Gastroesophageal sphincter (tissue), 4 donors: ENCODE results near the gene PRDM16. TPM values are rescaled to one million over a fixed set of nuclear protein-coding genes. Genes with fewer than 3 reads are reported as not detected.

Experiments used
- ATAC-seq: fragments of 150-250 bp; one replicate; pipeline ENCODE4 v1.9.1; 2016; ENCODE audit warnings: mild to moderate bottlenecking, moderate library complexity
- H3K27ac ChIP-seq, 4 donors: fragments of 200-600 bp; sonication (generic) in 3 of 4; 1 replicate in 3 of 4; 2 replicates in 1 of 4; pipeline ENCODE4 v1.5.1; 2016 to 2019
- H3K27me3 ChIP-seq: fragments of 200-600 bp; sonication (generic); one replicate; pipeline ENCODE4 v1.5.1; 2019
- H3K36me3 ChIP-seq, 2 donors: fragments of 200-600 bp; sonication (generic); one replicate each; pipeline ENCODE4 v1.5.1; 2019; ENCODE audit warnings: control low read depth in 1 of 2
- H3K4me1 ChIP-seq, 3 donors: fragments of 200-600 bp; sonication (generic); 1 replicate in 2 of 3; 2 replicates in 1 of 3; pipeline ENCODE4 v1.5.1; 2016 to 2019; ENCODE audit warnings: control low read depth in 2 of 3
- H3K4me3 ChIP-seq, 2 donors: fragments of 200-600 bp; sonication (generic); one replicate each; pipeline ENCODE4 v1.5.1; 2019; ENCODE audit warnings: mild to moderate bottlenecking in 1 of 2, moderate library complexity in 1 of 2
- H3K9me3 ChIP-seq, 3 donors: fragments of 200-600 bp; sonication (generic); one replicate each; pipeline ENCODE4 v1.5.1; 2017 to 2019; ENCODE audit warnings: control low read depth in 2 of 3
- EP300 ChIP-seq: sonication (generic); formaldehyde crosslinking; IDR thresholded peaks from one replicate; pipeline ENCODE4 v1.6.1; 2017; ENCODE audit warnings: antibody characterized with exemption, mild to moderate bottlenecking
- POLR2A ChIP-seq, 2 donors: fragments of 450-650 bp; IDR thresholded peaks; one replicate each; pipeline ENCODE4 v1.6.1; 2017; ENCODE audit warnings: antibody characterized with exemption in 2 of 2, mild to moderate bottlenecking in 2 of 2, moderate library complexity in 1 of 2
- POLR2AphosphoS5 ChIP-seq: sonication (generic); formaldehyde crosslinking; IDR thresholded peaks from one replicate; pipeline ENCODE4 v1.6.1; 2017; ENCODE audit warnings: antibody characterized with exemption
- WGBS, 2 donors: methylation state at CpG; one replicate each; pipeline ENCODE4 v1.1.5; 2018; ENCODE audit warnings: low coverage in 1 of 2; 5-methylcytosine and 5-hydroxymethylcytosine counted together
- total RNA-seq, 4 donors: library from RNA; depleted of rRNA; stranded (reverse); fragments of >200 nt; gene quantifications; one replicate each; pipeline ENCODE4 v1.1.0, GENCODE V29; 2016
- TF ChIP-seq, protein P1 (sequence below), 4 experiments: fragments of 200-600 bp in 2 of 4; fragments of 450-650 bp in 2 of 4; sonication (generic) in 1 of 4; IDR thresholded peaks; one replicate each; pipeline ENCODE4 v1.5.1; 2017 to 2019; ENCODE audit warnings: antibody characterized with exemption in 4 of 4, mild to moderate bottlenecking in 2 of 4, moderate library complexity in 2 of 4

PRDM16 gene
- total RNA-seq, 4 donors from 2014 or later = 1.1 to 3.4 (median 1.6) TPM

DNA sequence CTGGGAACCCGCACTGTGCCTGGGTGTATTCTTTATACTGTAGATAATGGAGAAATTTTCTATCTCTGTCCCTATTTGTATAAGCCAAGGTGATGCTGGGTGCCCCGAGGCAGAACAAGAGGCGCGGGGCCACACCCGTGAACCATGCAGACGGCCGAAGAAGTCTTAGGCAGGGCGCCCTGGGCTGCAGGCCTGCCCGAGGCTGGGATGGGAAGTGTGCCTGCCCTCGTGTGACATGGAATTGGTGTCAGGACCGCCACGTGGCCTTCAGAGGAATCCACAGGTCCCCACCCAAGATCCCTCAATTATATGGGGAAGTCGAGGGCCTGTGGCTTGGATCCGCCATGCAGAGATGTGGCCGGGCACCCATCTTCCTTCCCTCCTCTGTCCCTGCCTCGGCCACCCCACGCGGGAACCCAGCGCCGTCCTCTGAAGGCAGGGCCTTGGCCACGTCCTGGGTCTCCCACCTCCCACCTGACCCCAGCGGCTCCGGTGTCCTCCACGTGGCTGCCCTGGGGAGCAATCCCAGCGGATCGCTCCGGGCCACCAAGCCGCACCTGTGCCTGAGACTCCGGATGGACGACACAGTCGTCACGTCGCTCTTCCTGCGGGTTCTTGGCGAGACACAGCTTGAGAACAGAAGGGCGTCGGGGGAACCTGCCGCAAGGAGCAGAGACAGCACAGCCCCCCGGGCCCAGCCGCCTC, 365.6 kb downstream of the PRDM16 start:
- WGBS, 2 donors = 81 to 87% methylated on average over 8 to 11 of the region's 40 CpGs
- no peak overlapping the region for H3K27ac ChIP-seq
- no peaks in the 10 kb centered on the region for H3K36me3 ChIP-seq
- H3K4me1 ChIP-seq = no peaks in the 10 kb centered on the region
- H3K9me3 ChIP-seq = peaks cover 0 to 8% (median 0%) of the 10 kb centered on the region in 3 donors
- no peak for TF ChIP-seq POLR2AphosphoS5
- no peak for TF ChIP-seq EP300
- TF ChIP-seq, protein P1, sequence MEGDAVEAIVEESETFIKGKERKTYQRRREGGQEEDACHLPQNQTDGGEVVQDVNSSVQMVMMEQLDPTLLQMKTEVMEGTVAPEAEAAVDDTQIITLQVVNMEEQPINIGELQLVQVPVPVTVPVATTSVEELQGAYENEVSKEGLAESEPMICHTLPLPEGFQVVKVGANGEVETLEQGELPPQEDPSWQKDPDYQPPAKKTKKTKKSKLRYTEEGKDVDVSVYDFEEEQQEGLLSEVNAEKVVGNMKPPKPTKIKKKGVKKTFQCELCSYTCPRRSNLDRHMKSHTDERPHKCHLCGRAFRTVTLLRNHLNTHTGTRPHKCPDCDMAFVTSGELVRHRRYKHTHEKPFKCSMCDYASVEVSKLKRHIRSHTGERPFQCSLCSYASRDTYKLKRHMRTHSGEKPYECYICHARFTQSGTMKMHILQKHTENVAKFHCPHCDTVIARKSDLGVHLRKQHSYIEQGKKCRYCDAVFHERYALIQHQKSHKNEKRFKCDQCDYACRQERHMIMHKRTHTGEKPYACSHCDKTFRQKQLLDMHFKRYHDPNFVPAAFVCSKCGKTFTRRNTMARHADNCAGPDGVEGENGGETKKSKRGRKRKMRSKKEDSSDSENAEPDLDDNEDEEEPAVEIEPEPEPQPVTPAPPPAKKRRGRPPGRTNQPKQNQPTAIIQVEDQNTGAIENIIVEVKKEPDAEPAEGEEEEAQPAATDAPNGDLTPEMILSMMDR (IDR thresholded peaks at IDR 0.05) = no peak
- no peak for TF ChIP-seq POLR2A (IDR thresholded peaks at IDR 0.05)
- no peak overlapping the region for H3K4me3 ChIP-seq
- H3K27me3 ChIP-seq = peaks cover 55% of the 10 kb centered on the region
- no peak for ATAC-seq

DNA sequence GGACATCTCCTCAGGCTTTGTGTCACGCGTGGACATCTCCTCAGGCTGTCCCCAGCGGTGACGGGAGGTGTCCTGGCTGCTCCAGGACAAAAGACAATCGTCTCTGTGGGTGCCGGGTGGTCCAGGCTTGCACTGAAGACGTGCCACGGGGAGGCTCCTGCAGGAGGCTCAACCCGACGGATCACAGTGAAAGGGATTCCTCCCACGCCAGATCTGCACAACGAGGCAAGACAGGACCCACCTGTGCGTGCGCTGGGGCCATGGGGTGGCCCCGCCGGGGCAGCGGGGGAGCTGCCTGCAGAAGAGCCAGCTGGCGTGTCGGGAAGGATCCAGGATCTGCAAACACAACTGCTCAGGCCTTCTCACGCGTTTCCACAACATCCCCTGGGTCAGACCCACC, 366.7 kb downstream of the PRDM16 start:
- TF ChIP-seq EP300 = no peak
- no peak for TF ChIP-seq POLR2AphosphoS5
- TF ChIP-seq, protein P1 (IDR thresholded peaks at IDR 0.05) = no peak
- TF ChIP-seq POLR2A (IDR thresholded peaks at IDR 0.05) = no peak
- ATAC-seq = no peak
- Histone ChIP-seq H3K36me3 (no peaks in the 10 kb centered on the region), H3K4me3 (no peak overlapping the region), H3K9me3 (peaks cover 0 to 8% (median 0%) of the 10 kb centered on the region in 3 donors), H3K27ac (no peak overlapping the region), H3K4me1 (no peaks in the 10 kb centered on the region), H3K27me3 (peaks cover 66% of the 10 kb centered on the region)
- 76 to 95% methylated on average over 3 to 4 of the region's 21 CpGs for WGBS, 2 donors

DNA sequence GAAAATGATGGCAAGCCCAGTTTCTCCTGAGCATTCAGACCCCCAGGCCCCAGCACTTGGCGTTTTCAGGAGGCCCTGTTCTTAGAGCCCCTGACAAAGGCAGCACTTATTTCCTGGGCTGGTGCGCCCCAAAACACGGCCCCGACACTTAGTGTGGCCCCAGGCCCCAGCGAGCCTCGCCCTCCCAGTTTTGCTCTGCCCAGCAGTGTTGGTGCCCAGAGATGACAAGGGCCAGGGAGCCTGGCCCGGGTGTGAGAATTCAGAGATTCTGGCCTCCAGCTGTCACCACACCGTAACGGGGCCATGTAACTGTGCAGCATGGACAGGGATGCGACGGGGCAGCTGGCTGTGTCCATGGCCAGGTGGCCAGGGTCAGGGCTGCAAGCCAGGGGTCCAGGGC, 367.4 kb downstream of the PRDM16 start:
- Histone ChIP-seq H3K9me3 (peaks cover 0 to 8% (median 0%) of the 10 kb centered on the region in 3 donors), H3K36me3 (no peaks in the 10 kb centered on the region), H3K27ac (no peak overlapping the region), H3K4me3 (no peak overlapping the region), H3K27me3 (peaks cover 66% of the 10 kb centered on the region), H3K4me1 (no peaks in the 10 kb centered on the region)
- WGBS, 2 donors = no CpG with 5 or more reads among the region's 11 CpGs
- TF ChIP-seq EP300 = no peak
- no peak for TF ChIP-seq POLR2A (IDR thresholded peaks at IDR 0.05)
- TF ChIP-seq, protein P1 (IDR thresholded peaks at IDR 0.05) = no peak
- no peak for TF ChIP-seq POLR2AphosphoS5
- no peak for ATAC-seq

DNA sequence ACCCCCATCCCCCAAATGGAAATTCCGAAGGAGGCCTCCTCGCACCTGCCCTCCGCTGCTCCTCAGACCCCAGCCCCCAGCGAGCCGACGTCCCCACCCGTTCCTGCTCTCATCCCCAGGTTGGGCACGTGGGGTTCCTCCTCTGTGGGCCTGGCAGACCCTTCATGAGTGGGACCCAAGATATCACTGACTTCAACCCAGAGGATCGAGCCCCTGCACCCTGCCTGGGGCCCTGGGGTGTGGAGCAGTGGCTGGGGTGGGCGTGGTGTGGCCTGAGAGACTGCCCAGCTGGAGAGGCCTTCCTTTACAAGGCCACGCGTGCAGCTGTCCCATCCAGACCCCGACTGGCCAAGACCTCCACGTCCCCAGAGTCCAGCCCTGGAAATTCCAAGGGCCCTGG, 367.9 kb downstream of the PRDM16 start:
- ATAC-seq = no peak
- Histone ChIP-seq H3K9me3 (peaks cover 0 to 8% (median 0%) of the 10 kb centered on the region in 3 donors), H3K36me3 (no peaks in the 10 kb centered on the region), H3K27me3 (peaks cover 67% of the 10 kb centered on the region), H3K27ac (no peak overlapping the region), H3K4me3 (no peak overlapping the region), H3K4me1 (no peaks in the 10 kb centered on the region)
- no peak for TF ChIP-seq POLR2AphosphoS5
- TF ChIP-seq, protein P1 (IDR thresholded peaks at IDR 0.05) = no peak
- TF ChIP-seq POLR2A (IDR thresholded peaks at IDR 0.05) = no peak
- TF ChIP-seq EP300 = no peak
- 90% methylated on average over 4 of the region's 14 CpGs; no CpG with 5 or more reads in 1 of the 2 donors for WGBS, 2 donors

DNA sequence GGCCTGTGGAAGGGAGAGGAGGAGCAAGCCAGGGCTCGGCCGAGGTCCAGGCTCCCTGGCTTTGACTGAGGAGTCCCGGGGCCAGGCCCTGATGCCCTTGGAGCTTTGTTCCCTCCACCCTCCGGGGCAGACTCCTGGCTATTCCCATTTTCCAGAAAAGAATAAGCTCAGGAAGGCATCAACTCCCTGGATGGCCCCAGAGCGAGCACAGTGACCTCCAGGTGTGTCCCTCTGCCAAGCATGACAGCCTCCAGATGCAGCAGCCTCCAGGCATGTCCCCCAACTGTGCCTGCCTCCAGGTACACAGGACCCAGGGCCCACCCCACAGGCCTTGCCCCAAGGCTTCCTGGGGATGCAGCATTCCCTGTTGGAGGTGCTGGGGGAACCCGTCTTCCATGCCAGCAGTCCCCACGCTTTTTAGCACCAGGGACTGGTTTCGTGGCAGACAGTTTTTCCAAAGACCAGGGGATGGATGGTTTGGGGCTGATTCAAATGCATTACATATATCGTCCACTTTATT, 369.7 kb downstream of the PRDM16 start:
- Histone ChIP-seq H3K4me3 (no peak overlapping the region), H3K36me3 (no peaks in the 10 kb centered on the region), H3K27me3 (peaks cover 86% of the 10 kb centered on the region), H3K27ac (no peak overlapping the region), H3K9me3 (peaks cover 0 to 8% (median 0%) of the 10 kb centered on the region in 3 donors), H3K4me1 (no peaks in the 10 kb centered on the region)
- no peak for TF ChIP-seq POLR2A (IDR thresholded peaks at IDR 0.05)
- no peak for TF ChIP-seq POLR2AphosphoS5
- TF ChIP-seq, protein P1 (IDR thresholded peaks at IDR 0.05) = no peak
- no peak for TF ChIP-seq EP300
- no peak for ATAC-seq
- WGBS, 2 donors = 60 to 90% methylated on average over 1 to 7 of the region's 9 CpGs
